Endothelial cell of umbilical vein (primary cell): ENCODE results near the gene SNRPN. TPM values are rescaled to one million over a fixed set of nuclear protein-coding genes. Genes with fewer than 3 reads are reported as not detected.

Experiments
- BruUV-seq: library from RNA; stranded (reverse); fragments of 400-500 nt; replicated peaks from 2 replicates; lab custom pipeline; 2021; lab: Mats Ljungman, UMichigan
- CTCF ChIA-PET: fragments of 300-600, 350-600 bp; sonication (Branson Sonifier 250); formaldehyde crosslinking; loops from one replicate; lab custom pipeline; 2021; ENCODE audit warnings: antibody characterized with exemption, inconsistent platforms; lab: Charles Lee
- POLR2A ChIA-PET: fragments of 300-600, 350-600 bp; sonication (Branson Sonifier 250); formaldehyde crosslinking; loops from one replicate; lab custom pipeline; 2021; ENCODE audit warnings: antibody characterized with exemption, inconsistent platforms; lab: Charles Lee
- DNase-seq: peaks from one replicate; pipeline ENCODE4 v3.0.0-alpha.2; 2011; ENCODE audit warnings: low read depth, low spot score
- FAIRE-seq: peaks from 2 replicates; lab custom pipeline; 2011; peaks lifted over from hg19 to GRCh38; lab: Jason Lieb, UNC
- H2AFZ ChIP-seq: 2 replicates; pipeline ENCODE4 v1.6.0; 2012; ENCODE audit warnings: low read depth, low read length, control low read depth, inconsistent platforms
- H3K27ac ChIP-seq: 2 replicates; pipeline ENCODE4 v1.5.1; 2011; ENCODE audit warnings: low read depth, mild to moderate bottlenecking, control low read depth, low read length, moderate library complexity; ENCODE audit not compliant: insufficient read depth
- H3K27me3 ChIP-seq, 2 experiments: 2 replicates each; pipeline versions ENCODE4 v1.6.0 to v1.6.1; 2011; ENCODE audit warnings: low read length in 2 of 2, mixed read lengths in 1 of 2; ENCODE audit not compliant: control insufficient read depth in 2 of 2, insufficient read depth in 2 of 2
- H3K36me3 ChIP-seq, 2 experiments: 2 replicates in 1 of 2; 3 replicates in 1 of 2; pipeline ENCODE4 v1.5.1; 2011; ENCODE audit warnings: low read length in 2 of 2, mild to moderate bottlenecking in 1 of 2, moderate library complexity in 1 of 2; ENCODE audit not compliant: control insufficient read depth in 2 of 2, insufficient read depth in 2 of 2; ENCODE audit errors: extremely low read depth in 1 of 2
- H3K4me1 ChIP-seq: 3 replicates; pipeline ENCODE4 v1.5.1; 2011; ENCODE audit warnings: mild to moderate bottlenecking, low read length; ENCODE audit not compliant: control insufficient read depth, insufficient read depth; ENCODE audit errors: extremely low read depth
- H3K4me2 ChIP-seq: 2 replicates; pipeline ENCODE4 v1.6.1; 2011; ENCODE audit warnings: low read length, control low read depth, mixed read lengths; ENCODE audit not compliant: insufficient read depth
- H3K4me3 ChIP-seq, 3 experiments: fragments of 200-600 bp in 1 of 3; sonication (generic), shearing (Covaris generic) in 1 of 3; replicated peaks in 1 of 3; 2 replicates each; pipeline ENCODE4 v1.5.1; 2011 to 2016; ENCODE audit warnings: control low read depth in 3 of 3, low read length in 3 of 3, mild to moderate bottlenecking in 2 of 3, inconsistent platforms in 1 of 3, low read depth in 1 of 3, moderate library complexity in 1 of 3; ENCODE audit not compliant: insufficient read depth in 1 of 3
- H3K79me2 ChIP-seq: 2 replicates; pipeline ENCODE4 v1.6.0; 2012; ENCODE audit warnings: low read length, inconsistent platforms; ENCODE audit not compliant: control insufficient read depth, insufficient read depth
- H3K9ac ChIP-seq: replicated peaks from 2 replicates; pipeline ENCODE3; 2011; ENCODE audit warnings: low read length, control low read depth; ENCODE audit not compliant: insufficient read depth; ENCODE audit errors: extremely low read depth
- H3K9me1 ChIP-seq: replicated peaks from 3 replicates; pipeline ENCODE4 v1.6.0; 2011; ENCODE audit warnings: mild to moderate bottlenecking, low read length; ENCODE audit not compliant: control insufficient read depth, insufficient read depth; ENCODE audit errors: extremely low read depth
- H3K9me3 ChIP-seq: replicated peaks from 2 replicates; pipeline ENCODE4 v1.5.1; 2012; ENCODE audit warnings: low read length, inconsistent platforms; ENCODE audit not compliant: control insufficient read depth, insufficient read depth
- H4K20me1 ChIP-seq: replicated peaks from 2 replicates; pipeline ENCODE3; 2011; ENCODE audit warnings: mild to moderate bottlenecking, low read length; ENCODE audit not compliant: control insufficient read depth, insufficient read depth; ENCODE audit errors: extremely low read depth
- EZH2 ChIP-seq: IDR thresholded peaks from 2 replicates; pipeline ENCODE4 v1.6.1; 2012; ENCODE audit warnings: borderline replicate concordance, low read depth, mild to moderate bottlenecking, moderate library complexity, low read length, inconsistent platforms; ENCODE audit not compliant: severe bottlenecking
- FOS ChIP-seq: IDR thresholded peaks from 2 replicates; pipeline ENCODE4 v1.6.1; 2011; ENCODE audit warnings: mild to moderate bottlenecking, low read length, moderate library complexity, borderline replicate concordance; ENCODE audit not compliant: insufficient read depth
- GATA2 ChIP-seq: IDR thresholded peaks from 2 replicates; pipeline ENCODE4 v1.7.0; 2011; ENCODE audit warnings: low read depth, mild to moderate bottlenecking, moderate library complexity, mixed read lengths, low read length; ENCODE audit not compliant: insufficient read length, insufficient read depth
- JUN ChIP-seq: IDR thresholded peaks from 2 replicates; pipeline ENCODE4 v1.6.1; 2011; ENCODE audit warnings: borderline replicate concordance, low read depth; ENCODE audit not compliant: insufficient read length, insufficient read depth
- MYC ChIP-seq: IDR thresholded peaks from one replicate; pipeline ENCODE4 v1.6.1; 2011; ENCODE audit warnings: mild to moderate bottlenecking, low read depth, low read length
- POLR2A ChIP-seq: IDR thresholded peaks from 2 replicates; pipeline ENCODE4 v1.6.1; 2012; ENCODE audit warnings: low read depth, mild to moderate bottlenecking, control low read depth, low read length
- POLR2AphosphoS5 ChIP-seq: IDR thresholded peaks from 2 replicates; pipeline ENCODE4 v1.6.1; 2012; ENCODE audit warnings: low read depth, mild to moderate bottlenecking, control low read depth, low read length, moderate library complexity; ENCODE audit not compliant: insufficient read depth
- dilution Hi-C: fragments of 300-500 bp; cut with MboI; formaldehyde crosslinking; loops from one replicate; pipeline ENCODE4 v1.15.0; 2019; ENCODE audit warnings: low sequenced_read_pairs; ENCODE audit not compliant: extremely low pct_ligation_motif_present
- intact Hi-C: fragments of 100-400 bp; cut with micrococcal nuclease; formaldehyde crosslinking; loops from one replicate; pipeline ENCODE4 v1.10.0; 2022
- polyA plus RNA-seq, 4 experiments: library from polyadenylated mRNA; depleted of rRNA in 3 of 4; stranded (reverse) in 3 of 4; unstranded in 1 of 4; fragments of >200 nt; gene quantifications; 2 replicates each; pipeline versions ENCODE4 v1.2.1 to v1.2.3, GENCODE V29; 2011 to 2012; ENCODE audit warnings: missing spikeins in 1 of 4
- total RNA-seq: library from RNA; stranded (reverse); gene quantifications from 2 replicates; pipeline ENCODE4 v1.2.3, GENCODE V29; 2021
- TF ChIP-seq, protein P1 (sequence below), 2 donors: IDR thresholded peaks; 1 replicate in 1 of 2; 2 replicates in 1 of 2; pipeline ENCODE4 v1.5.1; 2011; ENCODE audit warnings: low read length in 2 of 2, mild to moderate bottlenecking in 2 of 2, moderate library complexity in 2 of 2, control low read depth in 1 of 2, inconsistent platforms in 1 of 2, low read depth in 1 of 2; ENCODE audit not compliant: insufficient read depth in 1 of 2; ENCODE audit errors: extremely low read depth in 1 of 2
- TF ChIP-seq, protein P2 (sequence below): IDR thresholded peaks from 2 replicates; pipeline ENCODE4 v1.6.1; 2011; ENCODE audit not compliant: insufficient read depth, insufficient read length

The SNRPN gene
- total and polyA plus RNA-seq, 2 donors (not counting 3 experiments of a cell fraction or from before 2014, with no cell fraction given) = 103 to 163 TPM

DNA sequence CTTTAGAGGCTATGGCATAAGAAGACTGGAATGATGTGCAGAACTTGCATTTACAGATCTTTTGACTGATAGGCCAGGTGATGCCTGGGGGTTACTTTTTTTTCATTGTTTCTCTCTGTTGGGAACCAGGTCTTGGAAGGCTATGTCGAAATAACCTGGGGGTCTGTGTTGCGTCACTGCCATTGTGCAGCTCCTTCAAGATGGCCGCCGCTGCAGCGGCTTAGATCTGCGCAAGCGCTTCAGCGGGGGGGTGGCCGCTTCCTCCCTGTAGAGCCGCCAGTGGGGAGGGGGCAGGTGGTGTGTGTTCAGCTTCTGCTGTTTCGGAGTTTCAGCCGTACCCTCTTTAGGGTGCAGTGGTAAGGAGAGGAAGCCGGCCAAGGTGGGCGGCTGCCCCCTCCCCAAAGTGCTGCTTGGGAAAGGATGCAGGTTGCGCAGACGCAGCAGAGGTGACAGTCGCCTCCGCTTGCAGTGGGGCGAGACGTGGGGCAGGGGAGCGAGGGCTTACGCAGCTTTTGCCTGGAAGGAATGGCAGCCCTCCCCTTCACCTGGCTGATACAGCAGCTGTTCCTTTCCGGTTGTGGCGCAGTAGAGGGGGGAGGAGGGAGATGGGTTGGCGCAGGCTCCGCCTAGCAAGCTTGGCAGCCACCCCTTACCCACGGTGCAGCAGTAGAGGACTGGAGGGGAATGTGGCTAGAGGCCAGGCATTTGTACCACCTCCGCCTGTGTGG is 1.5 kb downstream of the SNRPN start:
- H4K20me1 ChIP-seq = no peaks in the 10 kb centered on the region
- peak; percentile 33 for FAIRE-seq
- DNase-seq = peak; percentile 71
- peak overlapping the region; percentile 75 for H2AFZ ChIP-seq
- H3K79me2 ChIP-seq = peaks cover 61% of the 10 kb centered on the region
- no peaks in the 10 kb centered on the region for H3K9me3 ChIP-seq
- TF ChIP-seq, protein P1, sequence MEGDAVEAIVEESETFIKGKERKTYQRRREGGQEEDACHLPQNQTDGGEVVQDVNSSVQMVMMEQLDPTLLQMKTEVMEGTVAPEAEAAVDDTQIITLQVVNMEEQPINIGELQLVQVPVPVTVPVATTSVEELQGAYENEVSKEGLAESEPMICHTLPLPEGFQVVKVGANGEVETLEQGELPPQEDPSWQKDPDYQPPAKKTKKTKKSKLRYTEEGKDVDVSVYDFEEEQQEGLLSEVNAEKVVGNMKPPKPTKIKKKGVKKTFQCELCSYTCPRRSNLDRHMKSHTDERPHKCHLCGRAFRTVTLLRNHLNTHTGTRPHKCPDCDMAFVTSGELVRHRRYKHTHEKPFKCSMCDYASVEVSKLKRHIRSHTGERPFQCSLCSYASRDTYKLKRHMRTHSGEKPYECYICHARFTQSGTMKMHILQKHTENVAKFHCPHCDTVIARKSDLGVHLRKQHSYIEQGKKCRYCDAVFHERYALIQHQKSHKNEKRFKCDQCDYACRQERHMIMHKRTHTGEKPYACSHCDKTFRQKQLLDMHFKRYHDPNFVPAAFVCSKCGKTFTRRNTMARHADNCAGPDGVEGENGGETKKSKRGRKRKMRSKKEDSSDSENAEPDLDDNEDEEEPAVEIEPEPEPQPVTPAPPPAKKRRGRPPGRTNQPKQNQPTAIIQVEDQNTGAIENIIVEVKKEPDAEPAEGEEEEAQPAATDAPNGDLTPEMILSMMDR (IDR thresholded peaks at IDR 0.05; ENCODE audit: extremely low read depth in 1 of 2, insufficient read depth in 1 of 2, low read depth in 1 of 2, low read length in 2 of 2) = no peak
- TF ChIP-seq FOS (no peak), POLR2AphosphoS5 (no peak), POLR2A (no peak), GATA2 (no peak), JUN (no peak), MYC (no peak), EZH2 (no peak)
- TF ChIP-seq, protein P2, sequence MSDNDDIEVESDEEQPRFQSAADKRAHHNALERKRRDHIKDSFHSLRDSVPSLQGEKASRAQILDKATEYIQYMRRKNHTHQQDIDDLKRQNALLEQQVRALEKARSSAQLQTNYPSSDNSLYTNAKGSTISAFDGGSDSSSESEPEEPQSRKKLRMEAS = no peak
- intact Hi-C loops (loop anchor here (1.0 to 10.0 kb wide), 4 partner anchors 77 to 1311 kb away; partner anchors contain the start of gene MAGEL2), dilution Hi-C loops (no loop called here)
- peak overlapping the region; percentile 64 for H3K27ac ChIP-seq
- BruUV-seq = TSS peak; percentile 45
- ChIA-PET CTCF (interaction anchor here (0.6 to 0.7 kb wide), 2 partner anchors 21 to 34 kb away, joined by 3 to 4 read pairs; no protein-coding TSS in a partner anchor), POLR2A (interaction anchor here (0.6 to 0.7 kb wide), 2 partner anchors 46 to 492 kb away, joined by 3 to 11 read pairs; no protein-coding TSS in a partner anchor)
- H3K9me1 ChIP-seq = no peaks in the 10 kb centered on the region
- H3K4me1 ChIP-seq = peaks cover 2% of the 10 kb centered on the region
- peak overlapping the region; percentile 41 to 95 (median 79) for H3K4me3 ChIP-seq
- no peaks in the 10 kb centered on the region for H3K27me3 ChIP-seq
- no peaks in the 10 kb centered on the region for H3K36me3 ChIP-seq
- H3K9ac ChIP-seq = peak overlapping the region; percentile 73
- peak overlapping the region; percentile 73 for H3K4me2 ChIP-seq
